PC-9 (cell line): ENCODE measurements around the gene DSCAML1.

ENCODE experiments used
- EZH2 ChIP-seq: fragments of 200-600 bp; sonication (generic); IDR thresholded peaks from 2 replicates; pipeline ENCODE4 v1.8.0; 2017; ENCODE audit warnings: antibody characterized with exemption, low read depth
- TF ChIP-seq, protein P1 (sequence below): fragments of 200-600 bp; sonication (generic); conservative IDR thresholded peaks from 2 replicates; pipeline ENCODE4 v1.6.1; 2017; ENCODE audit warnings: mixed run types, antibody characterized with exemption, mild to moderate bottlenecking, moderate library complexity

DNA sequence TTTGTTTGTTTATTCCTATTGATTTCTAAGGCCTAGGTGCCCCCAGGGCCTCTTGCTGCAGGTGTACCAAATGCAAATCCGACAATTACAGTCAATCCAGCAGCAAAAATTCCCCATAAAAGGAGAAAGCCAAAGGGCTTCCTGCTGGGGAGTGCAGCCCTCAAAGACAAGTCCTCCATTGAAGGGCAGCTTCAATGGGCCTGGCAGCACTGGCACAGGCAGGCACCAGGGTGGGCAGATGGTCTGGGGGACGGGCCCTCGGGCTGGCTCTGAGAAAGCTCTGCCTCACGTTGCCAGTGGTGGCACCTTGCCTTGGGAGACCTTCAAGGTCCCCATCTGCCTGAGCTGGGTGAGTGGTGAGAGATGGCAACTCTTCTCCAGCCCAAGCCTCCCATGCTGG, 128.0 kb downstream of the DSCAML1 start:
- TF ChIP-seq EZH2 = no peak
- TF ChIP-seq, protein P1, sequence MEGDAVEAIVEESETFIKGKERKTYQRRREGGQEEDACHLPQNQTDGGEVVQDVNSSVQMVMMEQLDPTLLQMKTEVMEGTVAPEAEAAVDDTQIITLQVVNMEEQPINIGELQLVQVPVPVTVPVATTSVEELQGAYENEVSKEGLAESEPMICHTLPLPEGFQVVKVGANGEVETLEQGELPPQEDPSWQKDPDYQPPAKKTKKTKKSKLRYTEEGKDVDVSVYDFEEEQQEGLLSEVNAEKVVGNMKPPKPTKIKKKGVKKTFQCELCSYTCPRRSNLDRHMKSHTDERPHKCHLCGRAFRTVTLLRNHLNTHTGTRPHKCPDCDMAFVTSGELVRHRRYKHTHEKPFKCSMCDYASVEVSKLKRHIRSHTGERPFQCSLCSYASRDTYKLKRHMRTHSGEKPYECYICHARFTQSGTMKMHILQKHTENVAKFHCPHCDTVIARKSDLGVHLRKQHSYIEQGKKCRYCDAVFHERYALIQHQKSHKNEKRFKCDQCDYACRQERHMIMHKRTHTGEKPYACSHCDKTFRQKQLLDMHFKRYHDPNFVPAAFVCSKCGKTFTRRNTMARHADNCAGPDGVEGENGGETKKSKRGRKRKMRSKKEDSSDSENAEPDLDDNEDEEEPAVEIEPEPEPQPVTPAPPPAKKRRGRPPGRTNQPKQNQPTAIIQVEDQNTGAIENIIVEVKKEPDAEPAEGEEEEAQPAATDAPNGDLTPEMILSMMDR = no peak
